GM19455 (cell line): ENCODE results near the gene DIPK1C.
"Not testable (repeated sequence)": the region's sequence is repeated elsewhere in the genome, so short reads cannot be mapped to it uniquely, and the experiment has no call there.

Source experiments
- ATAC-seq: cut with Tn5 transposase; IDR thresholded peaks from one replicate; pipeline ENCODE4 v1.9.1; 2021; ENCODE audit not compliant: unreplicated experiment

The DIPK1C gene

GRCh38 chr18:74457043-74457724, at the start of gene DIPK1C:
Gene DIPK1C, minus strand, starts transcription at chr18:74457308. Its CDS starts 49 bp downstream, at chr18:74457259.
- ATAC-seq = no peak

GRCh38 chr18:74506448-74507084, 49.5 kb upstream of the DIPK1C start:
- ATAC-seq = no peak

- ATAC-seq = no peak
Measured at GRCh38 chr18:74505776-74506175, 48.7 kb upstream of the DIPK1C start.

- ATAC-seq = no peak
Measured at GRCh38 chr18:74503137-74503536, 46.0 kb upstream of the DIPK1C start.

- no peak for ATAC-seq
Measured at GRCh38 chr18:74501386-74501785, 44.3 kb upstream of the DIPK1C start.

GRCh38 chr18:74500774-74501173, 43.7 kb upstream of the DIPK1C start:
- ATAC-seq = not testable (repeated sequence)

GRCh38 chr18:74500372-74500771, 43.3 kb upstream of the DIPK1C start:
- ATAC-seq = no peak

GRCh38 chr18:74499633-74500032, 42.5 kb upstream of the DIPK1C start:
- peak; percentile 44 for ATAC-seq

- peak; percentile 33 for ATAC-seq
Measured at GRCh38 chr18:74498712-74499627, 41.9 kb upstream of the DIPK1C start.

- ATAC-seq = no peak
Measured at GRCh38 chr18:74497778-74498177, 40.7 kb upstream of the DIPK1C start.

- no peak for ATAC-seq
Measured at GRCh38 chr18:74497324-74497676, 40.2 kb upstream of the DIPK1C start.

GRCh38 chr18:74496508-74497323, 39.6 kb upstream of the DIPK1C start:
- ATAC-seq = peak; percentile 32

- peak; percentile 72 for ATAC-seq
Measured at GRCh38 chr18:74495581-74496507, 38.7 kb upstream of the DIPK1C start, which contains the start of gene CNDP2. Gene CNDP2, plus strand, starts transcription at chr18:74496363. Its CDS starts 3,611 bp downstream, at chr18:74499974.

- no peak for ATAC-seq
Measured at GRCh38 chr18:74494514-74494913, 37.4 kb upstream of the DIPK1C start.

GRCh38 chr18:74493689-74494088, 36.6 kb upstream of the DIPK1C start:
- no peak for ATAC-seq

GRCh38 chr18:74492259-74492658, 35.2 kb upstream of the DIPK1C start:
- no peak for ATAC-seq

- no peak for ATAC-seq
Measured at GRCh38 chr18:74489676-74490075, 32.6 kb upstream of the DIPK1C start.

- no peak for ATAC-seq
Measured at GRCh38 chr18:74488864-74489263, 31.8 kb upstream of the DIPK1C start.

- ATAC-seq = no peak
Measured at GRCh38 chr18:74488354-74488753, 31.2 kb upstream of the DIPK1C start.
